ENCODE measurements around the gene PCLAF.

DNA sequence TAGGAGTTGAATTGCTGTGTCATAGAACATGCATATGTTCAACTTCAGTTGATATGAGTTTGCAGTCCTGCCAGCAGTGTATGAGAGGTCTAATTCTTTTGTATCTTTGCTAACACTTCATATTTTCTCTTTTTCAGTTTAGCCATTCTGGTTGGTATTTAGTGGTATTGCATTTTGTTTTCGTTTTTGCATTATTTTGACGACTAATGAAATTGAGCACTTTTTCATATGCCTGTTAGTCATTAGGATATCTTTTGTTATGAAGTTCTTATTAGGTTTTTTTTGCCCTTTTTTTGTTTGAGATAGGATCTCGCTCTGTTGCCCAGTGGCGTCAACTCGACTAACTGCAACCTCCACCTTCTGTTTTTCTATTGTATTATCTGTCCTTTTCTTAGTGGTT lies 15.5 kb upstream of the PCLAF start:
- TF ChIP-seq, protein P1, sequence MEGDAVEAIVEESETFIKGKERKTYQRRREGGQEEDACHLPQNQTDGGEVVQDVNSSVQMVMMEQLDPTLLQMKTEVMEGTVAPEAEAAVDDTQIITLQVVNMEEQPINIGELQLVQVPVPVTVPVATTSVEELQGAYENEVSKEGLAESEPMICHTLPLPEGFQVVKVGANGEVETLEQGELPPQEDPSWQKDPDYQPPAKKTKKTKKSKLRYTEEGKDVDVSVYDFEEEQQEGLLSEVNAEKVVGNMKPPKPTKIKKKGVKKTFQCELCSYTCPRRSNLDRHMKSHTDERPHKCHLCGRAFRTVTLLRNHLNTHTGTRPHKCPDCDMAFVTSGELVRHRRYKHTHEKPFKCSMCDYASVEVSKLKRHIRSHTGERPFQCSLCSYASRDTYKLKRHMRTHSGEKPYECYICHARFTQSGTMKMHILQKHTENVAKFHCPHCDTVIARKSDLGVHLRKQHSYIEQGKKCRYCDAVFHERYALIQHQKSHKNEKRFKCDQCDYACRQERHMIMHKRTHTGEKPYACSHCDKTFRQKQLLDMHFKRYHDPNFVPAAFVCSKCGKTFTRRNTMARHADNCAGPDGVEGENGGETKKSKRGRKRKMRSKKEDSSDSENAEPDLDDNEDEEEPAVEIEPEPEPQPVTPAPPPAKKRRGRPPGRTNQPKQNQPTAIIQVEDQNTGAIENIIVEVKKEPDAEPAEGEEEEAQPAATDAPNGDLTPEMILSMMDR (IDR thresholded peaks at IDR 0.05), result no peak
- TF ChIP-seq POLR2A (IDR thresholded peaks at IDR 0.05), result no peak

Data from esophagus squamous epithelium (tissue), 4 donors.